ENCODE measurements around the gene MYRIP.

The MYRIP gene

GRCh38 chr3:40292637-40293349 lies 483.4 kb downstream of the MYRIP start:
- no peak for DNase-seq (ENCODE audit: low read depth)

GRCh38 chr3:40294434-40294833 lies 485.0 kb downstream of the MYRIP start:
- DNase-seq (ENCODE audit: low read depth): no peak

- no peak for DNase-seq (ENCODE audit: low read depth)
Measured at GRCh38 chr3:40298075-40298474, 488.7 kb downstream of the MYRIP start.

- no peak for DNase-seq (ENCODE audit: low read depth)
Measured at GRCh38 chr3:40299130-40299720, 489.8 kb downstream of the MYRIP start.

- no peak for DNase-seq (ENCODE audit: low read depth)
Measured at GRCh38 chr3:40299721-40300335, 490.4 kb downstream of the MYRIP start.

- DNase-seq (ENCODE audit: low read depth): no peak
Measured at GRCh38 chr3:40302784-40303183, 493.4 kb downstream of the MYRIP start.

GRCh38 chr3:40304352-40304751 lies 494.9 kb downstream of the MYRIP start:
- DNase-seq (ENCODE audit: low read depth): no peak

- DNase-seq (ENCODE audit: low read depth): no peak
Measured at GRCh38 chr3:40306336-40306735, 496.9 kb downstream of the MYRIP start.

GRCh38 chr3:40307176-40307575 lies 497.8 kb downstream of the MYRIP start:
- DNase-seq (ENCODE audit: low read depth): no peak

GRCh38 chr3:40308725-40309417 lies 499.5 kb downstream of the MYRIP start:
- DNase-seq (ENCODE audit: low read depth): no peak

GRCh38 chr3:40309418-40309924 lies 500.1 kb downstream of the MYRIP start, which contains the start of gene EIF1B:
TSS of gene EIF1B (plus strand) at chr3:40309707. CDS start at chr3:40309942, 235 bp downstream.
- DNase-seq (ENCODE audit: low read depth): peak; percentile 98
